NCI-H1105 (cell line): ENCODE measurements around the gene PKP4.

Experiments used
- DNase-seq: peaks from one replicate; lab custom pipeline; 2025; lab: John Stamatoyannopoulos, UW

Gene PKP4

DNA sequence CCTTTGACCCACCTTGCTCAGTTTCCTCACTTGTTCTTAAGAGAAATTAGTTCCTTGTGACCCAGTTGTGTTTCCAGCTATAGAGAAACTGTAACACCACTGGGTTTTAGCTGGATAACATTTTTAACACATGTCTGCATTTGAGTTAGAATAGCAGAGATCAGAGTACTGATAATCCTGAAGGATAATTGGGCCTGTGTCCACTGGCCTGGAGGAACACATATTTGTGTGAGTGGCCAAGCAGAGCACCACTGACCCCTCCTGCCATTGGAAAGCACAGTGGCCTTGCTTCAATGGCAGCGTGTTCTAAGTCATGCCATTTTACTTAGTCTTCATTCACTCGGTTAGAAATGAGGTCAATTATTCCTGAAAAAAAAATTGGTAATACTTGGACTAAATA, 42.6 kb downstream of the PKP4 start:
- no peak for DNase-seq

DNA sequence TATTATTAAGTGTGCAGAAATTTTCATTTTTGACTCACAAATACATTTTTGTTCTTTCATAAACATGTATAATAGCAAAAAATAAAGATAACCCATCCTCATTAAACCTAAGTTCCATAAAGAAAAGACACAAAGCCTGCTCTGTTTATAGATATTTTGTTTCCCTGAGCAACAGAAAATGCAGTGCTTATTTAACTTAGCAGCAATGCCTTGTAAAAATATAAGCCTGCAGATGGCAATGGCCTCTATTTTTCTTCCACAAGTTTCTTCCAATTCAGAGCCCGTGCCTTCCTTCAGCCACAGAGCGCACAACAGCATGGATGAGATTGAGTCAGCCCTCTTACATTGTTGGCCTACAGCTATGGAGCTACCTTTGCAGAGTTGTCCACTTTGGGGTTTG, 43.6 kb downstream of the PKP4 start:
- no peak for DNase-seq

GRCh38 chr2:158501301-158501700, 44.5 kb downstream of the PKP4 start:
- DNase-seq: peak; percentile 80

- DNase-seq: no peak
Measured at GRCh38 chr2:158502974-158503373, 46.2 kb downstream of the PKP4 start.

DNA sequence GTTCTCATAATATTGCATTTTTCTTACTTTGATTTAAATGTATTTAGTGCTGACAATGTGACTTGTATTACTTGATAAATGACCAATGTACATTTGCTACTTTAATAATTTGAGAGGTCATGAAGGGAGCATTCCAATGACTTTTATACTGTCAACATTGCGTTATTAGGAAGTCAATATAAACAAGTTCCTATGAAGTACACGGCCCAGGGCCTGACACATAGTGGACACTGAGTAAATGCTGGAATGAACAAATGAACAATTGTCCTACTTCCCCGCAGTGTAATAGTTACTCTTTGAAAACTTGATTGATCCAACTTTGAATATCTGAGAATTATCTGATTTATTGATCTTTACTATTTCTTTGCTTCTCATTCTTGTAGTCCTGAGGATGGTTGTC, 47.3 kb downstream of the PKP4 start:
- no peak for DNase-seq

- no peak for DNase-seq
Measured at GRCh38 chr2:158505448-158505934, 48.7 kb downstream of the PKP4 start.

- no peak for DNase-seq
Measured at GRCh38 chr2:158507141-158507540, 50.4 kb downstream of the PKP4 start.

DNA sequence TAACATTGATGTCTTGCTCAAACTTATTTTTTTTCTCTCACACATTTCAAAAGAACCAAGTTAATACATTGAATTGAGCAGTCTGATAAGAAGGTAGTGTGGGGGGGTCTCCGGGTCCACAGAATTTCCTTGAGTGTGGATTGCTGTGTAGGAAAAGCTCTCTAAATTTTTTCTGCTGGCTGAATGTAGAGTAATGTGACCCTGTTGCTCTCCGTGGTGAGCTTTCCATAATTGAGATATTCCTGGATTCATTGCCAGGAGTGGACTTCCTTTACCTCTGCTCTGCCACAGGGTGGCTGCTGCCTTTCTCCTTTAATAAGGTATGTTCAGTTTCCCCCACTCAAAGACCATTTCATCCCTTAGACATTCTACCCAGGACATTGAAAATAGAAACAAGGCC, 50.9 kb downstream of the PKP4 start:
- no peak for DNase-seq

- no peak for DNase-seq
Measured at GRCh38 chr2:158509928-158510797, 53.4 kb downstream of the PKP4 start.

GRCh38 chr2:158510887-158511286, 54.1 kb downstream of the PKP4 start:
- DNase-seq: no peak

DNA sequence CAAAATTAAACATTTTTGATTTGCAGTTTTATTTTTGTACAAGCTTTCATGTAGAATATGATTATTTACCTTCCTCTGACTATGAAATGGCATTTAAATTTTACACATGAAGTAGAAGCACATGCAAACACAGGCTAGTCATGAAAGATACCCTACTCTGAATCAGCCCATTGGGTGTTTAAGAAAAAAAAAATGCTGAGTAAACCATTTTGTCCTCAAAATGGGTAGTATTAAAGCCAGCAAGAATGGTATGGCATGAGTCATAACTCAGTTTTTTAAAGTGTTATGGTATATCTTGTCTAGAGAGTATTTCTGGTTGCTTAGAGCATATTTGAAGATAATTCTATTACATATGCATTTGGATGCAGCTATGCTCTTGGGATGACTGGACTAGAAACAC, 55.0 kb downstream of the PKP4 start:
- DNase-seq: no peak

DNA sequence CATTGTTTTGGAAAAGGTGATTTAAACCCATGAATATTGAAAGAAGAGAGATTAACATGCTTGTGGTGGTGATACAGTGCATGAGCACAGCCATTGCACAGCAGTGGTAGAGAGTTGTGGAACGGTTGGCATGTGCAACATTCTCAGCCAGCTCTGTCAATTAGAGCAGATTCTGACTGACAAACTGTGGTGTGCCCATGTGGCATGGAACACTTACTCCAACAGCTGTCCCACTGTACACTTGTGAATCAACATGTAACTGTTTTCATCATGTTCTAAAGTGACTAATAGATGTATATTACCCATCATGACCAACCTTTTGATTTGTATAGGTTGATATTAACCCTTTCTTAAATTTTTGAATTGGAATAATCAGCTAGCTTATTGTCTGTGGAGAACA, 55.6 kb downstream of the PKP4 start:
- DNase-seq: no peak

GRCh38 chr2:158513841-158514240, 57.1 kb downstream of the PKP4 start:
- no peak for DNase-seq

DNA sequence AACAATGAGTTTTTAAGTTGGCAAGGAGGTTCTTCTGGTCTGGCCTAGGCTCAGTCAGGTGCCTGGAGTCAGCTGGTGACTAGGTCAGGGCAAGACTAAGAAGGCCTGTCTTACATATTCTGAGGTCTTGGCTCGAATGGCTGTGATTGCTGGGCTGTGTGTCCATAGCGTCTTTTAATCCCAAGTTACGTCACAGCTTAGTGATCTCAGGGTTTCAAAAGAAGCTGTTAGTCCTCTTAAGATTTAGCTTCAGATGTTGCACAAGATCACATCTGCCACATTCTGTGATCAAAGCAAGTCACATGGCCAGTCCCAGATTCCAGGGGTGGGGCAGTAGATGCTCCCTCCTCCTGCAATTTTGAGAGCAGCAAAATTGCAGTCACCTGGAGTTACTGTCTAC, 61.3 kb downstream of the PKP4 start:
- DNase-seq: no peak

DNA sequence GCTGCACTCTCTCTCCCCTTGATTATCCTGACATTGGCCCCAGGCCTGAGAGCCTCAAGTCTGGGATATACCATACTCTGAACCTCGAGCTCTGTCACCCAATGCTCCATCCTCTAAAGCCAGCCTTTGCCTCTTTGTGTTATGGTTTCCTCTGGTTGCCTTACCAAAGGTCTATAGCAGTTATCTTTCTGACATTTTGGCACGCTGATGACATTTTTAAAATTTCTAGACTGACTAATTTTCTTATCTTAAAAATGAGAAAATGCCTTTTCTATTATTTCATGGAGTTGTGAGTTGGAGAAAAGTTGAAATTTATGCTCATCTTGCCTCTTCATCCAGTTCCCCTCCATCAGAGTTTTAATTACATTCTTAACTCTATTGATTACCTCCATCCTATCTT, 62.7 kb downstream of the PKP4 start:
- DNase-seq: no peak

DNA sequence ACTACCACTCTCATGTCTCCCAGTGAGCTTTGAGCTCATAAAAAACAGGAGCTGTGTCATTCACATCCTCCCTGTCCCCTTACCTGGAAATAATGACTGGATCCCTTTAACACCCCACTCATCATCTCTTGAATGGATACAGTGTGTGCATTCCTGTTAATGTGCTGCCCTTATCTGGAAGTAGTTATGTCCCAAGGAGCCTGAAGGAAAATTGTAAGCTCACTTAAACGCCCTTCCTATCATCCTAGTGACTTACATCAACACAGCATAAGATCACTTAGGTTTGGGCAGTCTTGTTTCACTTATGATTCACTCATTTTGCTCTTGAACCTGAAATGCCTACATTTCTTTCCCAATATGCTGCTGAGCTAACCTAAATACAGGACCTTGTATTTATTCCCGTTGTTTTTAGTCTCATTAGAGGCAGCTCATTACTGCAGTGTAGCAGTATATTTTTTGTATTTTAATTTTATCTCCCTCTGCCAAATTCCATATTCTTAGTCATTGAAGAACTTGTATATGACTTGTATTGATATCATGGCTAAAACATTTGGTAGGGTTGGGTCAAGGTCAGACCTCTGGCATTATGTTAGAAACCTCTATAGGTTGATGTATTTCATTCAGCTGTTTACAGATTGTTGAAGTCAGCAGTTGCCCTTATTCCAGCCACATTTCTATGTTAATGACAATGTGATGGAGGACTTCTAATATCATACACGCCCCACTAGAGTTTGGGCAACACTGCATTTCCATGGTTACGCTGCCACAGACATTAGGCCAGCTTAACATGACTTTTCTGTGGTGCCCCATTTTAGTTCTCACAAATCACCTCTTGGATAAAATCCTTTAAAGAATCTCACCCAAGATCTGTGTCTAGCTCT, 72.9 kb downstream of the PKP4 start:
- no peak for DNase-seq

- no peak for DNase-seq
Measured at GRCh38 chr2:158530829-158531228, 74.1 kb downstream of the PKP4 start.

DNA sequence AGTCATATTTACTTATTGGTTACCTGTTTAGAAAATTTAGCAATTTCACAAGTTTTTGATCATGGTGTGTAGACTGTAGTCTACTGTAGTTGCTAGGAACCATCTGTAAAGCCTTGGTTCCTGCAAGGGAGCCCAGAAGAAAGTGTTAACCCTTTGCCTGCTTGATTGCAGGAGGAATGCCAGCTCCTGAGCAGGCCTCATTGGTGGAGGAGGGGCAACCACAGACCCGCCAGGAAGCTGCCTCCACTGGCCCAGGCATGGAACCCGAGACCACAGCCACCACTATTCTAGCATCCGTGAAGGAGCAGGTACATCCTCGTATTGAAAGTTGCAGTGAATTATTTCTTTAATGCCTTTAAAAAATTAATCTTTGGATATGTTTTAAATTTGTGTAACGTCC, 76.3 kb downstream of the PKP4 start:
- no peak for DNase-seq

DNA sequence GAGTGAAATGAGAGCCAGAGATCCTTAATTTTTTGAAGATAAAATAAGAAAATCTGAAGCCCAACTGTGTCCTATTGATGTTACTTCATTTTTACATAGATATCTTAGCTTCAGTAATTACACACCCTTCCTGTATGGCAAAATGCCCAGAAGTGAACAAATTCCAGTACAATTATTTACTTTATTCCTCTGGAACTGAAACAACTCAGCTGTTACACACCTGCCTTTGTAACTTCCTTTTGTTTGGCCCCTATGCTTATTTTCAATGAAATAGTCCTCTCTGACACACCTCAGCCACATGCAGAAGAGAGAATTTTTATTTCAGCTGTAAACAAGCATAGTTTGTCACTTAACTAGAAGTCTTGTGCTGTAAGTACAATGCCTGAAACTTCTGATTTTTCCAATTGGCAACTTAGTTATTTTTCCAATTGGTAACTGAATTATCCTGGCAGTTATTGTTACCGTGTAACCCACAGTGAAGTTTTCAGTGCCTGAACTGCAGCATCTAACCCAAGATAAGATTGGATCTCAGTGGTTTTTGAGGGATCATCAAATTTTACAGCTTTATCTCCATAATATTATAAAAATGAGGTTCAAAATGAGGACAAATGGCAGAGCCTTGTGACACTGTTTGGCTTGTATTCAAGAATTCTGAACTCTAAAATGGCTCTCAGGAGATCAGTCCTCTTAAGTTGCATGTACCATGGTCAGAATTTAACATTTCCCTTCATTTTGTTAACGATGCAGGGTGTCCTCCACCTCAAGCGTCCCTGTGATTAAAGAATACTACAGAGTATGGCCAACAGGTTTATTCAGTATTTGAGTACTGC, 82.6 kb downstream of the PKP4 start:
- DNase-seq: peak; percentile 78

DNA sequence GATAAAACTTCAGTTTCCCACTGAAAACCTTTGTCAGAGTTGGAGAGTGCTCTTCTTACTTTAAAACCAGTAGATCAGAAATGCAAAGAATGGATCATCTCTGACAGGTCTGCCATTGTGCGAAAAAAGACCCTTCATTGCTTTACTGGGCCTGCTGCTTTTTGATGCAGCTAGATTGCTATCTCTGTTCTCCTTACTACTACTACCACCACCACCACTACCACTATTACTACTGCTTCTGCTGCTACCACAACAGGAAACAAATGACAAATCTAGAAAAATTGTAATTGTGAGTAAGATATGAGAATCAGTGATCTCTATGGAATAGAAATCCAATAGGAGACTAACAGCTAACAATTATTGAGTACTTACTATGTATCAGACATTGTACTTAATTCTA, 85.8 kb downstream of the PKP4 start:
- no peak for DNase-seq

DNA sequence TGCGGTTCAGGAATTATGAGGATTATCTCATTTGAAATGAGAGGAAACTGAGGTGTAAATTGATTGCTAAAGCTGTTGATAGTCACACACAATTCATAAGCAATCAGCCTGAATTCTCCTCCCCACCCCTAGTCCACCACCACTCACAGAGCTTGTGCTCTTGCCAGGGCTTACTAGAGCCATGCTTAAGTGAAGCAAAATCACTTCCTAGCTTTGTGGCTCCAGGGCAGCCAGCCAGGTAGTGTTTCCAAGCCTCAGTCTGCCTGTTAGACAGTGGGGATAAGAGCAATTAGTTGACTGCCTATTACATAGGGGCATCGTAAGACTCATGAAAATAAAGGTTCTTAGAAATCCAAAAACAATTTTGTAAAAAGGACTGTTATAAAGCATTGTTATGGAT, 87.2 kb downstream of the PKP4 start:
- no peak for DNase-seq

DNA sequence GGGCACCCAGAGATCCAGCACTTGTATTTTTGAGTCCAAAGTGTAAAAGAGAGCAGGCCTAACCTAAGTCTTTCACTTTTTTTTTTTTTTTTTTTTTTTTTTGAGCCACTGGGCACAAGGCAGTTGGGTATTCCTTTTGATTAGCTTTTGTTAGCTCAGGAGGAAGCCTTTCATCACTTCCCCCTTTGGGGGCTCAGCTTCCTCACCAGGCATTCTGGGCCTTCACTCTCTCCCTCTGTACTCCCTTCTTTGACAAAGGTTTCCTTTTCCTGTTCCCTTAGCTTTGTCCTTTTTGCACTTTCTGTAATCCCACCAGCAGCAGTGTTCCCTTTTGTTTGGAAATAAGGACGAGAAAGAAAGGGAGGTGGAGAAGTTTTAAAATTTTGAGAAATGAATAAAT, 88.2 kb downstream of the PKP4 start:
- no peak for DNase-seq
